ENCODE results near the gene CAMK1D.

CAMK1D gene

DNA sequence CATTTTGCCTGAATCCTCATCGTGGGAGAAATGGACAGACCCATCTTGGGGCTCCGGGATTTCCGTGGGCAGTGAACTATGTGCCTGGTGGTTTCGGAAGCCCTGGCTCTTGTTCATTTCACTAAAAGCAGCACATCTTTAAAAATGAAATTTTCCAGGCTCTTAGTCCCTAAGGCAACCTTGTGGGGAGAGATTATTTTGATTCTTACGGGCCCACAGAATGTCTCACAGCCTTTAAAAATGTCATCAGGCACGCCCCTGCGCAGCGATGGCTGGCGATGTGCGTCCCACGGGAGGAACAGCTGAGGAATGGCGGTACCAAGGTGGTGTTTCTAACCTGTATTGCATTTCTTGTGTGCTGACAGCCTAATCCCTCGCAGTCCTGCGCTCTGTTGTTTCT lies 462.5 kb downstream of the CAMK1D start:
- CTCF ChIA-PET, result interaction anchor here (1.0 kb wide), 1 partner anchor 12 kb away, joined by 3 read pairs; no protein-coding TSS in a partner anchor
- H3K9me3 ChIP-seq (ENCODE audit: control insufficient read depth, insufficient read depth, low read depth, low read length), result no peaks in the 10 kb centered on the region
- TF ChIP-seq ZNF274 (IDR thresholded peaks at IDR 0.05; ENCODE audit: low read length) (no peak), ZNF274 (tag by site-specific recombination; IDR thresholded peaks at IDR 0.05; ENCODE audit: borderline replicate concordance) (no peak), KLF7 (tag by site-specific recombination; IDR thresholded peaks at IDR 0.05; ENCODE audit: borderline replicate concordance) (no peak), ZNF585B (tag by site-specific recombination; IDR thresholded peaks at IDR 0.05) (no peak), ZNF623 (tag by site-specific recombination; IDR thresholded peaks at IDR 0.05) (no peak), ZNF626 (tag by site-specific recombination; IDR thresholded peaks at IDR 0.05) (no peak), ZNF433 (tag by site-specific recombination; IDR thresholded peaks at IDR 0.05; ENCODE audit: low read depth) (no peak)
- TF ChIP-seq, protein P1, sequence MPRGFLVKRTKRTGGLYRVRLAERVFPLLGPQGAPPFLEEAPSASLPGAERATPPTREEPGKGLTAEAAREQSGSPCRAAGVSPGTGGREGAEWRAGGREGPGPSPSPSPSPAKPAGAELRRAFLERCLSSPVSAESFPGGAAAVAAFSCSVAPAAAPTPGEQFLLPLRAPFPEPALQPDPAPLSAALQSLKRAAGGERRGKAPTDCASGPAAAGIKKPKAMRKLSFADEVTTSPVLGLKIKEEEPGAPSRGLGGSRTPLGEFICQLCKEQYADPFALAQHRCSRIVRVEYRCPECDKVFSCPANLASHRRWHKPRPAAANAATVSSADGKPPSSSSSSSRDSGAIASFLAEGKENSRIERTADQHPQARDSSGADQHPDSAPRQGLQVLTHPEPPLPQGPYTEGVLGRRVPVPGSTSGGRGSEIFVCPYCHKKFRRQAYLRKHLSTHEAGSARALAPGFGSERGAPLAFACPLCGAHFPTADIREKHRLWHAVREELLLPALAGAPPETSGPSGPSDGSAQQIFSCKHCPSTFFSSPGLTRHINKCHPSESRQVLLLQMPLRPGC (tag by site-specific recombination; IDR thresholded peaks at IDR 0.05), result no peak
- TF ChIP-seq, protein P2, sequence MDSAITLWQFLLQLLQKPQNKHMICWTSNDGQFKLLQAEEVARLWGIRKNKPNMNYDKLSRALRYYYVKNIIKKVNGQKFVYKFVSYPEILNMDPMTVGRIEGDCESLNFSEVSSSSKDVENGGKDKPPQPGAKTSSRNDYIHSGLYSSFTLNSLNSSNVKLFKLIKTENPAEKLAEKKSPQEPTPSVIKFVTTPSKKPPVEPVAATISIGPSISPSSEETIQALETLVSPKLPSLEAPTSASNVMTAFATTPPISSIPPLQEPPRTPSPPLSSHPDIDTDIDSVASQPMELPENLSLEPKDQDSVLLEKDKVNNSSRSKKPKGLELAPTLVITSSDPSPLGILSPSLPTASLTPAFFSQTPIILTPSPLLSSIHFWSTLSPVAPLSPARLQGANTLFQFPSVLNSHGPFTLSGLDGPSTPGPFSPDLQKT (IDR thresholded peaks at IDR 0.05; ENCODE audit: borderline replicate concordance, low read depth, low read length), result no peak
- TF ChIP-seq, protein P3, sequence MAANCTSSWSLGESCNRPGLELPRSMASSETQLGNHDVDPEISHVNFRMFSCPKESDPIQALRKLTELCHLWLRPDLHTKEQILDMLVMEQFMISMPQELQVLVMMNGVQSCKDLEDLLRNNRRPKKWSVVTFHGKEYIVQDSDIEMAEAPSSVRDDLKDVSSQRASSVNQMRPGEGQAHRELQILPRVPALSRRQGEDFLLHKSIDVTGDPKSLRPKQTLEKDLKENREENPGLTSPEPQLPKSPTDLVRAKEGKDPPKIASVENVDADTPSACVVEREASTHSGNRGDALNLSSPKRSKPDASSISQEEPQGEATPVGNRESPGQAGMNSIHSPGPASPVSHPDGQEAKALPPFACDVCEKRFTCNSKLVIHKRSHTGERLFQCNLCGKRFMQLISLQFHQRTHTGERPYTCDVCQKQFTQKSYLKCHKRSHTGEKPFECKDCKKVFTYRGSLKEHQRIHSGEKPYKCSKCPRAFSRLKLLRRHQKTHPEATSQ (tag by site-specific recombination; IDR thresholded peaks at IDR 0.05), result no peak
- H3K4me1 ChIP-seq (ENCODE audit: control insufficient read depth, insufficient read depth, low read length), result no peaks in the 10 kb centered on the region
- H3K36me3 ChIP-seq (ENCODE audit: control insufficient read depth in 2 of 2, insufficient read depth in 1 of 2, low read length in 2 of 2), result no peaks in the 10 kb centered on the region
- no peak overlapping the region for H3K4me3 ChIP-seq (ENCODE audit: low read depth, low read length)
- H3K27ac ChIP-seq (ENCODE audit: extremely low read depth, low read depth, low read length), result no peak overlapping the region
- POLR2A ChIA-PET, result no interaction called here

DNA sequence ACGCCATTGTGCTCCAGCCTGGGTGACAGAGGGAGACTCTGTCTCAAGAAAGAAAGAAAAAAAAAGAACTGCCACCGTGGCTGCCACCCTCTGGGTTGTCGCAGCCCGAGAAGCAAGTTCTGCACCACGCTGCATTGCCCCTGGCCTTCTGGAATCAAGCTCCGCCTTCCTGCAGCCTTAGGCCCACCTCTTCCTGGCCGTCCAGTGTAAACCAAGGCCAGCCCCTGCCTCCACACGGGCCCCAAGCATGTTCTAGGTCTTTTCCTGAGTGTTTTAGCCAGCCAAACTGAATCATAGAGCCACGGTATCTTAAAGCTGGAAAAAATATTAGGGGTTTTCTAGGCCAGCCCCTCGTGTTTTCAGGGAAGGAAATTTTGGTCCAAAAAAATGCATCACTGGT lies 463.2 kb downstream of the CAMK1D start:
- ChIA-PET CTCF (interaction anchor here (1.2 kb wide), 1 partner anchor 30 kb away, joined by 5 read pairs; no protein-coding TSS in a partner anchor), POLR2A (no interaction called here)
- TF ChIP-seq ZNF629 (tag by site-specific recombination; IDR thresholded peaks at IDR 0.05), result no peak
- TF ChIP-seq SP3 (tag by site-specific recombination; IDR thresholded peaks at IDR 0.05), result no peak
- TF ChIP-seq ZFP69B (tag by site-specific recombination; IDR thresholded peaks at IDR 0.05), result no peak
- TF ChIP-seq ZNF791 (tag by site-specific recombination; IDR thresholded peaks at IDR 0.05), result no peak
- no peak for TF ChIP-seq ZNF239 (tag by site-specific recombination; IDR thresholded peaks at IDR 0.05)
- TF ChIP-seq ZNF658 (tag by site-specific recombination; IDR thresholded peaks at IDR 0.05), result no peak
- no peak for TF ChIP-seq ZNF221 (tag by site-specific recombination; IDR thresholded peaks at IDR 0.05; ENCODE audit: borderline replicate concordance)
- TF ChIP-seq GLI4 (tag by site-specific recombination; IDR thresholded peaks at IDR 0.05), result no peak
- no peak for TF ChIP-seq PRDM1 (tag by site-specific recombination; IDR thresholded peaks at IDR 0.05)
- no peak for TF ChIP-seq ZNF677 (tag by site-specific recombination; IDR thresholded peaks at IDR 0.05)
- TF ChIP-seq ZNF184 (tag by site-specific recombination; IDR thresholded peaks at IDR 0.05), result no peak
- TF ChIP-seq YY2 (tag by site-specific recombination; IDR thresholded peaks at IDR 0.05), result no peak
- TF ChIP-seq KLF8 (tag by site-specific recombination; IDR thresholded peaks at IDR 0.05), result no peak
- TF ChIP-seq ZNF610 (tag by site-specific recombination; IDR thresholded peaks at IDR 0.05; ENCODE audit: borderline replicate concordance), result no peak
- TF ChIP-seq ZNF175 (tag by site-specific recombination; IDR thresholded peaks at IDR 0.05), result no peak
- no peak for TF ChIP-seq ZNF555 (tag by site-specific recombination; conservative IDR thresholded peaks at IDR 0.05)
- TF ChIP-seq ZNF585B (tag by site-specific recombination; IDR thresholded peaks at IDR 0.05), result no peak
- H3K27ac ChIP-seq (ENCODE audit: extremely low read depth, low read depth, low read length), result no peak overlapping the region
- no peaks in the 10 kb centered on the region for H3K9me3 ChIP-seq (ENCODE audit: control insufficient read depth, insufficient read depth, low read depth, low read length)
- no peaks in the 10 kb centered on the region for H3K36me3 ChIP-seq (ENCODE audit: control insufficient read depth in 2 of 2, insufficient read depth in 1 of 2, low read length in 2 of 2)
- H3K4me1 ChIP-seq (ENCODE audit: control insufficient read depth, insufficient read depth, low read length), result no peaks in the 10 kb centered on the region
- H3K4me3 ChIP-seq (ENCODE audit: low read depth, low read length), result no peak overlapping the region

All from HEK293 (cell line).